HepG2 (cell line): ENCODE measurements around the gene LGALS1. TPM values are rescaled to one million over a fixed set of nuclear protein-coding genes. Genes with fewer than 3 reads are reported as not detected.

ENCODE experiments used
- ARNT2 ChIP-seq: sonication (generic); formaldehyde crosslinking; IDR thresholded peaks from 2 replicates; pipeline ENCODE4 v1.8.0; 2022; ENCODE audit warnings: mild to moderate bottlenecking, low read depth, missing genetic modification reagents, moderate library complexity
- ATF7-NPFF ChIP-seq: sonication (generic); formaldehyde crosslinking; IDR thresholded peaks from 2 replicates; pipeline ENCODE4 v1.8.1; 2023; ENCODE audit warnings: mild to moderate bottlenecking, low read depth, missing genetic modification reagents, moderate library complexity
- FOSL1 ChIP-seq: sonication (generic); formaldehyde crosslinking; IDR thresholded peaks from 2 replicates; pipeline ENCODE4 v1.9.0; 2021; ENCODE audit warnings: missing genetic modification reagents, borderline replicate concordance
- HNF1B ChIP-seq: sonication (generic); formaldehyde crosslinking; IDR thresholded peaks from 2 replicates; pipeline ENCODE4 v1.5.1; 2020; ENCODE audit warnings: mild to moderate bottlenecking, moderate library complexity, missing genetic modification reagents
- HNRNPL ChIP-seq: fragments of 200-400 bp; formaldehyde crosslinking; IDR thresholded peaks from 2 replicates; pipeline ENCODE4 v1.6.1; 2017; ENCODE audit warnings: mild to moderate bottlenecking, low read depth, low read length
- IRF2 ChIP-seq: IDR thresholded peaks from 2 replicates; pipeline ENCODE4 v1.6.1; 2018; ENCODE audit warnings: missing genetic modification reagents, missing compliant biosample characterization
- KLF9 ChIP-seq: IDR thresholded peaks from 2 replicates; pipeline ENCODE4 v1.6.1; 2016; ENCODE audit warnings: low read depth
- MEIS1 ChIP-seq: sonication (generic); formaldehyde crosslinking; IDR thresholded peaks from 2 replicates; pipeline ENCODE4 v1.9.0; 2021; ENCODE audit warnings: mild to moderate bottlenecking, missing genetic modification reagents, moderate library complexity, borderline replicate concordance
- ZEB1 ChIP-seq: IDR thresholded peaks from 2 replicates; pipeline ENCODE4 v1.6.1; 2012; ENCODE audit warnings: mild to moderate bottlenecking, low read depth, inconsistent platforms; ENCODE audit not compliant: insufficient replicate concordance
- ZNF101 ChIP-seq: sonication (generic); formaldehyde crosslinking; IDR thresholded peaks from 2 replicates; pipeline ENCODE4 v1.4.0; 2020; ENCODE audit warnings: mild to moderate bottlenecking, low read depth, missing genetic modification reagents, borderline replicate concordance
- ZNF33B ChIP-seq: sonication (generic); formaldehyde crosslinking; IDR thresholded peaks from 2 replicates; pipeline ENCODE4 v1.5.1; 2020; ENCODE audit warnings: mild to moderate bottlenecking, missing genetic modification reagents
- ZNF510 ChIP-seq: sonication (generic); formaldehyde crosslinking; IDR thresholded peaks from 2 replicates; pipeline ENCODE4 v1.4.0; 2020; ENCODE audit warnings: low read depth, mild to moderate bottlenecking, missing genetic modification reagents
- ZNF580 ChIP-seq: IDR thresholded peaks from 2 replicates; pipeline ENCODE4 v1.6.1; 2016; ENCODE audit warnings: low read depth, borderline replicate concordance
- ZNF749 ChIP-seq: sonication (generic); formaldehyde crosslinking; IDR thresholded peaks from 2 replicates; pipeline ENCODE4 v1.8.0; 2022; ENCODE audit warnings: mild to moderate bottlenecking, missing genetic modification reagents, moderate library complexity, borderline replicate concordance
- ZNF781 ChIP-seq: sonication (generic); formaldehyde crosslinking; IDR thresholded peaks from 2 replicates; pipeline ENCODE4 v1.5.1; 2020; ENCODE audit warnings: borderline replicate concordance, mild to moderate bottlenecking, missing genetic modification reagents; ENCODE audit errors: not compliant biosample characterization
- ZSCAN31 ChIP-seq: sonication (generic); formaldehyde crosslinking; IDR thresholded peaks from 2 replicates; pipeline ENCODE4 v1.5.0; 2020; ENCODE audit warnings: low read depth, mild to moderate bottlenecking, missing genetic modification reagents
- polyA plus RNA-seq, 8 experiments: library from polyadenylated mRNA; depleted of rRNA in 3 of 8; stranded (reverse) in 7 of 8; unstranded in 1 of 8; fragments of >200 nt; fragmentation: Illumina TruSeq in 4 of 8; extraction: Trizol in 4 of 8; gene quantifications; 2 replicates each; pipeline versions ENCODE4 v1.2.1 to v1.2.3, GENCODE V29; 2011 to 2016; ENCODE audit warnings: low read depth in 4 of 8, missing spikeins in 1 of 8, mixed read lengths in 1 of 8; ENCODE audit not compliant: insufficient read depth in 1 of 8
- total RNA-seq, 5 experiments: library from RNA; depleted of rRNA; stranded (reverse); fragments of >200 nt; fragmentation: Illumina TruSeq; extraction: Trizol; gene quantifications; 2 replicates each; pipeline ENCODE4 v1.2.3, GENCODE V29; 2016; ENCODE audit warnings: low read depth in 1 of 5
- TF ChIP-seq, protein P1 (sequence below): sonication (generic); formaldehyde crosslinking; IDR thresholded peaks from 2 replicates; pipeline ENCODE4 v1.5.1; 2020; ENCODE audit warnings: missing genetic modification reagents, mild to moderate bottlenecking, borderline replicate concordance
- TF ChIP-seq, protein P2 (sequence below): sonication (generic); formaldehyde crosslinking; IDR thresholded peaks from 2 replicates; pipeline ENCODE4 v1.8.0; 2022; ENCODE audit warnings: mild to moderate bottlenecking, missing genetic modification reagents, moderate library complexity
- TF ChIP-seq, protein P3 (sequence below): sonication (generic); formaldehyde crosslinking; IDR thresholded peaks from 2 replicates; pipeline ENCODE4 v1.4.0; 2020; ENCODE audit warnings: missing genetic modification reagents

Gene LGALS1
- total and polyA plus RNA-seq, 2 of the 13 experiments (the other 11 are each of a cell fraction or from before 2014, with no cell fraction given), result 103 to 858 TPM

- TF ChIP-seq ARNT2 (CRISPR knock-in tag) (no peak), ZNF580 (CRISPR knock-in tag) (no peak), KLF9 (CRISPR knock-in tag) (0 out of 2 replicates have a peak, but pooled peaks have one; percentile 42), FOSL1 (CRISPR knock-in tag) (no peak), ZNF33B (CRISPR knock-in tag) (no peak), ZNF101 (CRISPR knock-in tag) (no peak), ZNF781 (CRISPR knock-in tag) (no peak), HNF1B (CRISPR knock-in tag) (no peak; the same call in 1 of the 2 replicates), ATF7-NPFF (no peak), ZSCAN31 (CRISPR knock-in tag) (no peak), ZNF749 (CRISPR knock-in tag) (no peak), HNRNPL (no peak), ZEB1 (no peak), MEIS1 (CRISPR knock-in tag) (peak; percentile 20; the same call in 1 of the 2 replicates), ZNF510 (CRISPR knock-in tag) (0 out of 2 replicates have a peak, but pooled peaks have one; percentile 10), IRF2 (CRISPR knock-in tag) (no peak; the same call in 1 of the 2 replicates)
- TF ChIP-seq, protein P1, sequence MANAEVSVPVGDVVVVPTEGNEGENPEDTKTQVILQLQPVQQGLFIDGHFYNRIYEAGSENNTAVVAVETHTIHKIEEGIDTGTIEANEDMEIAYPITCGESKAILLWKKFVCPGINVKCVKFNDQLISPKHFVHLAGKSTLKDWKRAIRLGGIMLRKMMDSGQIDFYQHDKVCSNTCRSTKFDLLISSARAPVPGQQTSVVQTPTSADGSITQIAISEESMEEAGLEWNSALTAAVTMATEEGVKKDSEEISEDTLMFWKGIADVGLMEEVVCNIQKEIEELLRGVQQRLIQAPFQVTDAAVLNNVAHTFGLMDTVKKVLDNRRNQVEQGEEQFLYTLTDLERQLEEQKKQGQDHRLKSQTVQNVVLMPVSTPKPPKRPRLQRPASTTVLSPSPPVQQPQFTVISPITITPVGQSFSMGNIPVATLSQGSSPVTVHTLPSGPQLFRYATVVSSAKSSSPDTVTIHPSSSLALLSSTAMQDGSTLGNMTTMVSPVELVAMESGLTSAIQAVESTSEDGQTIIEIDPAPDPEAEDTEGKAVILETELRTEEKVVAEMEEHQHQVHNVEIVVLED (CRISPR knock-in tag), result 0 out of 2 replicates have a peak, but pooled peaks have one; percentile 27
- TF ChIP-seq, protein P2, sequence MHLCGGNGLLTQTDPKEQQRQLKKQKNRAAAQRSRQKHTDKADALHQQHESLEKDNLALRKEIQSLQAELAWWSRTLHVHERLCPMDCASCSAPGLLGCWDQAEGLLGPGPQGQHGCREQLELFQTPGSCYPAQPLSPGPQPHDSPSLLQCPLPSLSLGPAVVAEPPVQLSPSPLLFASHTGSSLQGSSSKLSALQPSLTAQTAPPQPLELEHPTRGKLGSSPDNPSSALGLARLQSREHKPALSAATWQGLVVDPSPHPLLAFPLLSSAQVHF (CRISPR knock-in tag), result no peak
- TF ChIP-seq, protein P3, sequence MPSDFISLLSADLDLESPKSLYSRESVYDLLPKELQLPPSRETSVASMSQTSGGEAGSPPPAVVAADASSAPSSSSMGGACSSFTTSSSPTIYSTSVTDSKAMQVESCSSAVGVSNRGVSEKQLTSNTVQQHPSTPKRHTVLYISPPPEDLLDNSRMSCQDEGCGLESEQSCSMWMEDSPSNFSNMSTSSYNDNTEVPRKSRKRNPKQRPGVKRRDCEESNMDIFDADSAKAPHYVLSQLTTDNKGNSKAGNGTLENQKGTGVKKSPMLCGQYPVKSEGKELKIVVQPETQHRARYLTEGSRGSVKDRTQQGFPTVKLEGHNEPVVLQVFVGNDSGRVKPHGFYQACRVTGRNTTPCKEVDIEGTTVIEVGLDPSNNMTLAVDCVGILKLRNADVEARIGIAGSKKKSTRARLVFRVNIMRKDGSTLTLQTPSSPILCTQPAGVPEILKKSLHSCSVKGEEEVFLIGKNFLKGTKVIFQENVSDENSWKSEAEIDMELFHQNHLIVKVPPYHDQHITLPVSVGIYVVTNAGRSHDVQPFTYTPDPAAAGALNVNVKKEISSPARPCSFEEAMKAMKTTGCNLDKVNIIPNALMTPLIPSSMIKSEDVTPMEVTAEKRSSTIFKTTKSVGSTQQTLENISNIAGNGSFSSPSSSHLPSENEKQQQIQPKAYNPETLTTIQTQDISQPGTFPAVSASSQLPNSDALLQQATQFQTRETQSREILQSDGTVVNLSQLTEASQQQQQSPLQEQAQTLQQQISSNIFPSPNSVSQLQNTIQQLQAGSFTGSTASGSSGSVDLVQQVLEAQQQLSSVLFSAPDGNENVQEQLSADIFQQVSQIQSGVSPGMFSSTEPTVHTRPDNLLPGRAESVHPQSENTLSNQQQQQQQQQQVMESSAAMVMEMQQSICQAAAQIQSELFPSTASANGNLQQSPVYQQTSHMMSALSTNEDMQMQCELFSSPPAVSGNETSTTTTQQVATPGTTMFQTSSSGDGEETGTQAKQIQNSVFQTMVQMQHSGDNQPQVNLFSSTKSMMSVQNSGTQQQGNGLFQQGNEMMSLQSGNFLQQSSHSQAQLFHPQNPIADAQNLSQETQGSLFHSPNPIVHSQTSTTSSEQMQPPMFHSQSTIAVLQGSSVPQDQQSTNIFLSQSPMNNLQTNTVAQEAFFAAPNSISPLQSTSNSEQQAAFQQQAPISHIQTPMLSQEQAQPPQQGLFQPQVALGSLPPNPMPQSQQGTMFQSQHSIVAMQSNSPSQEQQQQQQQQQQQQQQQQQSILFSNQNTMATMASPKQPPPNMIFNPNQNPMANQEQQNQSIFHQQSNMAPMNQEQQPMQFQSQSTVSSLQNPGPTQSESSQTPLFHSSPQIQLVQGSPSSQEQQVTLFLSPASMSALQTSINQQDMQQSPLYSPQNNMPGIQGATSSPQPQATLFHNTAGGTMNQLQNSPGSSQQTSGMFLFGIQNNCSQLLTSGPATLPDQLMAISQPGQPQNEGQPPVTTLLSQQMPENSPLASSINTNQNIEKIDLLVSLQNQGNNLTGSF (CRISPR knock-in tag), result no peak
Measured at GRCh38 chr22:37638391-37639069, 36.9 kb upstream of the LGALS1 start (continued).
